ENCODE results near the gene SEC61A1.

Gene SEC61A1

GRCh38 chr3:128078322-128078721, 26.1 kb downstream of the SEC61A1 start:
- DNase-seq, result no peak

GRCh38 chr3:128078875-128079274, 26.6 kb downstream of the SEC61A1 start:
- DNase-seq, result no peak

DNA sequence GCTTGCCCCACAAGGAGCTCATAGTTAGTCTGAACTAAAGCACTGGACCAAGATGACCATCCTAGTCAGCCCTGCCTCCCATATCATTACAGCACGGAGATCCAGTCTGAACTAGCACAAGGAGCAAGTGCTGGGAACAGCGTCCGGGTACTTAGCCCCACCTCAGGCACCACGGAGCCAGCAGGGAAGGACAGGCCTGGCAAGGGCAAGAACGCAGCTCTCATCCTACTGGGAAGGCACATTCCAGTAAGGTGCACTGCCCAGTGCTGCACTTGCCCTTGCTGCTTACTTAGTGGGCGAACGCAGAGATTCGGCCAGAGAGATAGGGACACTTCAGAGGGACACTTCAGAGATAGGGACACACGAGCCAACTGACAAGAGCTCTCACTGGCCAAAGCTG, 27.6 kb downstream of the SEC61A1 start:
- DNase-seq, result no peak

DNA sequence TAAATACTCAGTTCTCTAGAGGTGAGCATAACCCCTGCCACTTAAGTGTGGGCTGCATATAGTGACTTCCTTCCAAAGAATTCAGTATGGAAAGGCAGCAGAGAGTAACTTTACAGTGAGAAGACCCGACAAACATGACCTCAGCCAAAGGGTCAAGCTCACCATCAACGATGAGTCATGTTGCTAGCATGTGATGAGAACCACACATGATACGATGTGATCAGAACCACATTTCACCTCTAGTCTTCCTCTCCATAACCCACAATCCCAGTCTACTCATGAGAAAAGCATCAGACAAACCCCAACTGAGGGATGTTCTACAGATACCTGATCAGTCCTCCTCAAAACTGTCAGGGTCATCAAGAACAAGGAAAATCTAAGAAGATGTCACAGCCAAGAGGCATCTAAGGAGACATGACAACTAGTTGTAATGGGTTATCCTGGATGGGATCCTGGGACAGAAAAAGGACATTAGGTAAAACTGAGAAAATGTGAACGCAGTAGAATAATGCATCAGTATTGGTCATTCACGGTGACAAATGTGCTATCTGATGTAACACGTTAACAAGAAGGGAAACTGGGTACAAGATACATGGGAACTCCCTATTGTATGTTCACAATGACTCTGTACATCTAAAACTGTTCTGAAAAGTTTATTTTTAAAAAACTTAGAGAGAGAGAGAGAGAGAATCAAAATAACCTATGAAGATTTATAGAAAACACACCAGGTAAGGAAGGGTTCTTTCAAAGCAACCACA, 28.3 kb downstream of the SEC61A1 start:
- DNase-seq, result no peak

GRCh38 chr3:128081226-128081625, 29.0 kb downstream of the SEC61A1 start:
- DNase-seq, result no peak

- DNase-seq, result no peak
Measured at GRCh38 chr3:128081846-128082245, 29.6 kb downstream of the SEC61A1 start.

DNA sequence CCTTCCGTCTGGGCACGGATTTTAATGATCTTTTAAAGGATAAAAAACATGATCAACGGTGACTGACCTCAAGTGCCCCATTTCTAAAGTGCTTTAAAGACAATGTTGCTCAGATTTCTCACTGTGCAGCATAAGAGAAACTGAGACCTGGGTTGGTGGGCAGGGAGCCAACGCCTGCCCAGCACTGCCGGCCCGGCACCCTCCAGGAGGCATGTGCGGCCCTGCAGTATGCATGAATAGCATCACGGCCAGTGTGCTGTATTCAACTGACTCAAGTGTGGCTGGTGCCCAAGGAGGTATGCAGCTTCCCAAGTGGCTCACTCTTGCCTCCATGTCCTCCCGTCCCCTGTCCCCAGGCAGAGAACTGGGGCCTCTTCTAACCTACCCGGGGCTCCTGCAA, 30.3 kb downstream of the SEC61A1 start:
- DNase-seq, result no peak

DNA sequence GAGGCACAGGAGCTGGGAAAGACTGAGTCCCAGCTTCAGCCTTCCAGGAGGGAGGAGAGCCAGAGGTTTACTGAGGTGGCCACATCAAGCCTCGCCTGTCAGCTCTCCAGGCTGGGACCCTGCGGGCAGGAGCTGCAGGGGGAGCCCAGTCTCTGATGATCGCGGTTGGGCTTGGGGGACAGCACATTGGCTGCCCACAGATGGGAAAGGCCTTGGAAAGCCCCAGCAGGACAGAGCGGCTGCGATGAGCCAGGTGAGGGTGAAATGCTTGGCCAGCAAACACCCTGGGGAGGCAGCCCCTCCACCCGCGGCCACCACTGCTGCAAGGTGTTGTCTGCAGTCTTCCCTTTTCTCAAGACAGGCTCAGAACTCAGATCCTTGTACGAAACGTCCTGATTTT, 31.2 kb downstream of the SEC61A1 start:
- DNase-seq, result no peak

GRCh38 chr3:128083980-128084674, 31.9 kb downstream of the SEC61A1 start:
- DNase-seq, result no peak

- no peak for DNase-seq
Measured at GRCh38 chr3:128084675-128085021, 32.4 kb downstream of the SEC61A1 start.

GRCh38 chr3:128089135-128089534, 36.9 kb downstream of the SEC61A1 start:
- no peak for DNase-seq

DNA sequence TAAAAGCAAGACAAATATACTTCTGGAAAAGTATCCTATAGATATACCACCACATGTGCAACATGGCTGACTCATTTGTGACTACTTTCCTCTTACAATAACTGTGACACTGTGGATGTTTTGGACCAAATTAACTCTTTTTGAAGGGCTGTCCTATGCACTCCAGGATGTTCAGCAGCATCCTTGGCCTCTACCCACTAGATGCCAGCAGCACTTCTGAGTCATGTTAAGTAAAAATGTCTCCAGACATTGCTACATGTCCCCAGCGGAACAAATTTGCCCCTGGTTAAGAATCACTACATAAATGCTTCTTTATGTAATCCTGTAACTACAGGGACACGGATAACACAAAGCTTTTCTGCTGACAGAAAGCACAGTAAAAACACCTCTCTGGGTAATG, 39.3 kb downstream of the SEC61A1 start:
- DNase-seq, result no peak

GRCh38 chr3:128094295-128095151, 42.3 kb downstream of the SEC61A1 start:
- no peak for DNase-seq

DNA sequence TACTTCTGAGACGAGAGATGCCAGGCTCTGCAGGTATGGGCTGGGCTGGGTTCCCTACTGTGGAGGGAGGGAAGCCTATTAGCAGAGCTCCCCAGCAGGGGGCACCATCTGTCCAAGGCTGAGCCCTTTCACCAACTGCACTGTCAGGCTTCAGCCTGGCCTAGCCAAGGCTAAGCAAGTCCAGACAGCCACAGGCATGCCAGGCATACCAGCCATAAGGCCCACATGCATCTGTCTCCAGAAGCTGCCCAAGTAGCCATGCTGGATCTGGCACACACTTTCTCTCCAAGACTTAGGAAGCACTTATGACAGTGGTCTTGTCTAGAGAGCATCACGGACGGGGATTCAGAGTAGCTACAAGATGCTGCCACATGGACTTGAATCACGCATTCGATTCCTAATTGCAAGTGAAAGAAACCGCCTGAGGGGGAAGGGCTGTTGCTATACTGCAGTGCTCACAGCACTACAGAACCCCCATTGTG, 43.0 kb downstream of the SEC61A1 start:
- peak; percentile 88 for DNase-seq

GRCh38 chr3:128098234-128098633, 46.0 kb downstream of the SEC61A1 start:
- no peak for DNase-seq

DNA sequence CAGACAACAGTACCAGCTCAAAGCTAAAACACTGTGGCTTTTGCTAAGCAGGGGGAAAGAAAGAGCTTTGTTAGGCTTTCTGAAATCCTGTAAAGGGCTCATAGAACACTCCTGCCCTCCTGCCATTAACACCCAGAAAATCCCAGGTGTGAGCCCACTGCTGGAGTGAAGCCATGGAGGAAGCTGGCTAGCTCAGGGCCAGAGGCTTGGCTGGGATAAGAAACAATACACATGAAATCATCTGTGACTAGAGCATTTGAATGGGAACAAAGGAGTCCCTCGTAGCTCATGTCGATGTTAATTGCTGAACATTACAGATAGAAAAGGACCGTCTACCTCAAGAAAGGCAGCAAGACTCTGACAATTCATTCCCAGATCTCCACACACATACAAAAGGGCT, 47.9 kb downstream of the SEC61A1 start:
- DNase-seq, result no peak

GRCh38 chr3:128100638-128101037, 48.4 kb downstream of the SEC61A1 start:
- DNase-seq, result no peak

DNA sequence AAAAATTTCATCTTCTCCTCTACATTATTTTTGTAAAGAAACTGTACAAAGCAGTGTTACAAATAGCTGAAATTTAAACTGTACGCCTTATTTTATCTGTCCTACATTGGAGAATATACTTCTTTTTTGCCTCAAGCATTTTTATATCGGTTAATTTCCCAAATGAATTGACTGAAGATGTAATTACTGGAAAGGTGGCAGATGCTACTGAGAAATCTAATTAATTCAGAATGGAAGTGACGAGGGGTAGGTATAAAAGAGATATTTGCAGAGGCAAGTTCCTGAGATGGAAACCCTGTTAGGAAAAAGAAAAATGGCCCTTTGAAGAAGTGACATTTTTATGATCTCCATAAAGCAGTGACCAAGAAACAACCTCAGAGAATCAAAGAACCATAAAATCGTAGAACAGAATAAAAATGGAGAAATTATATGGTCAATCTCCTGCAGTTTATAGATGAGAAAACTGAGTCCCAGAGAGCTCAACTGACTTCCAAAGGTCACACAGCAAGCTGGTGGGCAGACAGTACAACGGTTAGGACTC, 51.0 kb downstream of the SEC61A1 start:
- DNase-seq, result no peak

GRCh38 chr3:128107834-128108233, 55.6 kb downstream of the SEC61A1 start:
- no peak for DNase-seq

GRCh38 chr3:128111147-128111546, 58.9 kb downstream of the SEC61A1 start:
- DNase-seq, result no peak

DNA sequence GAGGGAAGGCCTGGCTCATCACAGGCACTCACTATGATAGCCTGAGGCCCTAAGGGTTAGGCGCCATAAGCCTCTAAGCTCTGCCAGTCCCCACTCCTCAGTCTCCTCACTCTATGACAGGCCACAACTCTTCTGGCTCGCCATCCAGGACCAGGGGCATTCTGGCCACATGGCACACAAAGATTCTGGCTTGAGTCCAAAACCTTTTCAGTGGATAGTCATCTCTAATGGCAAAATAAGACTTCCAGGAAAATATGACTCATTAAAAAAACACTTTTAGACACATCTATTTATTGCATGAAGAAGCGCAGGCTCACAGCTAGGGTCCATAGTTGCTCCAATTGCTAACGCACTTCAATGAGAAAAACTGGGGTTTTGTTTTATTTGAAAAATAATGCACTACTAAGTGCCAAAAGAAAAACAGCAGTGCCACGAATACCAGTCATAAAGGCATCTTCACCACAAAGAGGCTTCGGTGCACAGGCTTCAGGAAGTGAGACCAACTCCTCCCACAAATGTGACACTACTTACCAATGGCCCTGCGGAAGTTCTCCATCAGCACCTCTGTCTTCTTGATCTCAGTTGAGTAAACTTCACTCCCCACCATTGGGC, 60.2 kb downstream of the SEC61A1 start:
- peak; percentile 64 for DNase-seq

Measured in activated CD8-positive, alpha-beta memory T cell treated with anti-CD3 and anti-CD28 coated beads for 24 hours (primary cell).